Measurements from ENCODE around the gene HOXD13.

The HOXD13 gene

GRCh38 chr2:176103194-176103593 is 10.7 kb downstream of the HOXD13 start:
- no peak for DNase-seq (ENCODE audit: low read depth, low spot score)
- H3K4me3 ChIP-seq (ENCODE audit: low read length), result no peak overlapping the region

- no peak overlapping the region for H3K4me3 ChIP-seq (ENCODE audit: low read length)
- no peak for DNase-seq (ENCODE audit: low read depth, low spot score)
These were observed 11.3 kb downstream of the HOXD13 start for GRCh38 chr2:176103742-176104315.

GRCh38 chr2:176104316-176105077 is 12.0 kb downstream of the HOXD13 start:
- H3K4me3 ChIP-seq (ENCODE audit: low read length), result no peak overlapping the region
- no peak for DNase-seq (ENCODE audit: low read depth, low spot score)

- no peak for DNase-seq (ENCODE audit: low read depth, low spot score)
- H3K4me3 ChIP-seq (ENCODE audit: low read length), result no peak overlapping the region
These were observed 12.7 kb downstream of the HOXD13 start for GRCh38 chr2:176105078-176105729.

GRCh38 chr2:176105730-176106580 is 13.4 kb downstream of the HOXD13 start:
- no peak for DNase-seq (ENCODE audit: low read depth, low spot score)
- no peak overlapping the region for H3K4me3 ChIP-seq (ENCODE audit: low read length)

- no peak within 1 kb of the TSS for H3K4me3 ChIP-seq (ENCODE audit: low read length)
- DNase-seq (ENCODE audit: low read depth, low spot score), result no peak
These were observed 14.3 kb downstream of the HOXD13 start, which contains the start of gene HOXD11 for GRCh38 chr2:176106581-176107539. Gene HOXD11, plus strand, starts transcription at chr2:176107280. Its CDS starts 76 bp downstream, at chr2:176107356.

- DNase-seq (ENCODE audit: low read depth, low spot score), result no peak
- H3K4me3 ChIP-seq (ENCODE audit: low read length), result no peak overlapping the region
These were observed 15.2 kb downstream of the HOXD13 start for GRCh38 chr2:176107731-176108181.

- DNase-seq (ENCODE audit: low read depth, low spot score), result no peak
- no peak overlapping the region for H3K4me3 ChIP-seq (ENCODE audit: low read length)
These were observed 16.8 kb downstream of the HOXD13 start for GRCh38 chr2:176109192-176109901.

- DNase-seq (ENCODE audit: low read depth, low spot score), result no peak
- H3K4me3 ChIP-seq (ENCODE audit: low read length), result no peak overlapping the region
These were observed 17.4 kb downstream of the HOXD13 start for GRCh38 chr2:176109946-176110345.

- H3K4me3 ChIP-seq (ENCODE audit: low read length), result no peak overlapping the region
- DNase-seq (ENCODE audit: low read depth, low spot score), result no peak
These were observed 18.1 kb downstream of the HOXD13 start for GRCh38 chr2:176110415-176111308.

GRCh38 chr2:176111309-176111663 is 18.8 kb downstream of the HOXD13 start:
- no peak for DNase-seq (ENCODE audit: low read depth, low spot score)
- no peak overlapping the region for H3K4me3 ChIP-seq (ENCODE audit: low read length)

- no peak for DNase-seq (ENCODE audit: low read depth, low spot score)
- H3K4me3 ChIP-seq (ENCODE audit: low read length), result no peak overlapping the region
These were observed 19.4 kb downstream of the HOXD13 start for GRCh38 chr2:176111846-176112374.

- no peak for DNase-seq (ENCODE audit: low read depth, low spot score)
- H3K4me3 ChIP-seq (ENCODE audit: low read length), result no peak overlapping the region
These were observed 20.1 kb downstream of the HOXD13 start for GRCh38 chr2:176112375-176113302.

- H3K4me3 ChIP-seq (ENCODE audit: low read length), result no peak overlapping the region
- no peak for DNase-seq (ENCODE audit: low read depth, low spot score)
These were observed 21.8 kb downstream of the HOXD13 start for GRCh38 chr2:176114120-176114929.

Data from Jurkat, Clone E6-1 (cell line).